ENCODE data around the gene TMC1.
"Not testable (repeated sequence)": the region's sequence is repeated elsewhere in the genome, so short reads cannot be mapped to it uniquely, and the experiment has no call there.

The TMC1 gene

DNA sequence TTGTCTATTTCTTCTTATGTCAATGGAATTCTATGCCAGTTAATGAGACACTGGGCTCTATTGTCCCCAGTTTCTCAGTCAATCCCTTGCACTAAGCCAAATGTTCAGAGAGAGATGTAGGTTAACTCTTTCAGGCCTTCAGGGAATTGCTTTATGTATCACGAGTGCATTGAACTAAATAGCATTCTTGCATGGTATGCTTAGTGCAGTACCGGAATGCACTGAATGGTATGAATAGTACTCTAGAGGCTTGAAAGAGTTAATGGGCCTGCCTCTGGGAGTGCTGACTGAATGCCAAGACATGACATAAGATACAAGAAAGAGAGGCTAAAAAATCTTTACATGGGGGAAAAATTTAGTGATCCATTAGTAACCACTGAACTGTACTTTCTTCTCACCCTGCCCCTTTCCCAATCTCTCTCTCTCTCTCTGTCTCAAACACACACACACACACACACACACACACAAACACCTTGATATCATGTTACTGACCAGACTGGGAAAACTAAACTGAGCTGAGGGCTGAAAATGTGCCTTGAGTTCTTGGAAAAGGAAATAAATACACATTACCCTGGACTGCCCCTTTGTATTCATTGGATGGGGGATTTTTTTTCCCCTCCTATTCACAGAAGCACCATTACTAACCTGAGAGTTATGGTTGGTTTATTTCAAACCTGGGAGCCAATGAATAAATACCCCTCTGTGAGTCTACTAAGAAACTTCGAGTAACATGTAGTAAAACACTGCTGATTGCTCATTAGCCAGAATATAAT is 35.4 kb upstream of the TMC1 start:
- Histone ChIP-seq H3K4me1 (ENCODE audit: control insufficient read depth, insufficient read depth, low read length, poor library complexity, severe bottlenecking) (no peaks in the 10 kb centered on the region), H3K27me3 (replicated peaks; ENCODE audit: control insufficient read depth, insufficient read depth, low read length, poor library complexity, severe bottlenecking) (no peaks in the 10 kb centered on the region), H3K4me3 (ENCODE audit: insufficient read depth, low read depth, low read length, poor library complexity, severe bottlenecking) (no peak overlapping the region), H3K9me3 (ENCODE audit: control insufficient read depth, low read length) (no peaks in the 10 kb centered on the region), H3K36me3 (ENCODE audit: control insufficient read depth, insufficient read depth, low read length) (no peaks in the 10 kb centered on the region), H3K27ac (ENCODE audit: insufficient read depth, low read length, poor library complexity, severe bottlenecking) (no peak overlapping the region)
- no peak for DNase-seq

- no peaks in the 10 kb centered on the region for H3K36me3 ChIP-seq (ENCODE audit: control insufficient read depth, insufficient read depth, low read length)
- no peak for DNase-seq
- H3K4me3 ChIP-seq (ENCODE audit: insufficient read depth, low read depth, low read length, poor library complexity, severe bottlenecking), result no peak overlapping the region
- no peaks in the 10 kb centered on the region for H3K4me1 ChIP-seq (ENCODE audit: control insufficient read depth, insufficient read depth, low read length, poor library complexity, severe bottlenecking)
- H3K9me3 ChIP-seq (ENCODE audit: control insufficient read depth, low read length), result no peaks in the 10 kb centered on the region
- no peak overlapping the region for H3K27ac ChIP-seq (ENCODE audit: insufficient read depth, low read length, poor library complexity, severe bottlenecking)
- no peaks in the 10 kb centered on the region for H3K27me3 ChIP-seq (replicated peaks; ENCODE audit: control insufficient read depth, insufficient read depth, low read length, poor library complexity, severe bottlenecking)
These were observed 34.8 kb upstream of the TMC1 start for GRCh38 chr9:72486594-72486955.

- not testable (repeated sequence) for H3K27ac ChIP-seq (ENCODE audit: insufficient read depth, low read length, poor library complexity, severe bottlenecking); DNase-seq; H3K4me3 ChIP-seq (ENCODE audit: insufficient read depth, low read depth, low read length, poor library complexity, severe bottlenecking); H3K4me1 ChIP-seq (ENCODE audit: control insufficient read depth, insufficient read depth, low read length, poor library complexity, severe bottlenecking); H3K9me3 ChIP-seq (ENCODE audit: control insufficient read depth, low read length); H3K36me3 ChIP-seq (ENCODE audit: control insufficient read depth, insufficient read depth, low read length); H3K27me3 ChIP-seq (replicated peaks; ENCODE audit: control insufficient read depth, insufficient read depth, low read length, poor library complexity, severe bottlenecking)
These were observed 33.7 kb upstream of the TMC1 start for GRCh38 chr9:72487665-72488064.

DNA sequence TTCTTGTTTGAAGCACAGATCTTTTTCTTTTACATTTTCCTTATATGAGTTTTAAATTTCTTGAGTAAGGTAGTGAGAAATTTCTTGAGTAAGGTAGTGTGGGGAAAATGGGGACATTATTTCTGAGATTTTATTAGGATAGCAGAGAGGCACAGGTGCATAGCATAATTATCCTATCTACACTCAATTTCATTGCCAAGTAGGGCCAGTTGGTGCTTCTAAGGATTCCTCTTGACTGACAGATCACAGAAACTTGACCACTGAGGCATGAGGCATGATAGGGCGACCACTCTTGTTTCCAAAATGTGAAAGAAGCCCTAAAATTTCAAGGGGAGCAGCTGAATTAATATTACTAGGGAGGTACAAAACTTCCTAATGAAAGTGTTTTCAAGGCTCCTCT is 31.4 kb upstream of the TMC1 start:
- H3K9me3 ChIP-seq (ENCODE audit: control insufficient read depth, low read length), result no peaks in the 10 kb centered on the region
- H3K4me3 ChIP-seq (ENCODE audit: insufficient read depth, low read depth, low read length, poor library complexity, severe bottlenecking), result no peak overlapping the region
- DNase-seq, result no peak
- H3K36me3 ChIP-seq (ENCODE audit: control insufficient read depth, insufficient read depth, low read length), result no peaks in the 10 kb centered on the region
- H3K27ac ChIP-seq (ENCODE audit: insufficient read depth, low read length, poor library complexity, severe bottlenecking), result no peak overlapping the region
- H3K4me1 ChIP-seq (ENCODE audit: control insufficient read depth, insufficient read depth, low read length, poor library complexity, severe bottlenecking), result no peaks in the 10 kb centered on the region
- H3K27me3 ChIP-seq (replicated peaks; ENCODE audit: control insufficient read depth, insufficient read depth, low read length, poor library complexity, severe bottlenecking), result no peaks in the 10 kb centered on the region

GRCh38 chr9:72491242-72491641 is 30.2 kb upstream of the TMC1 start:
- Histone ChIP-seq H3K4me3 (ENCODE audit: insufficient read depth, low read depth, low read length, poor library complexity, severe bottlenecking) (no peak overlapping the region), H3K27me3 (replicated peaks; ENCODE audit: control insufficient read depth, insufficient read depth, low read length, poor library complexity, severe bottlenecking) (no peaks in the 10 kb centered on the region), H3K4me1 (ENCODE audit: control insufficient read depth, insufficient read depth, low read length, poor library complexity, severe bottlenecking) (no peaks in the 10 kb centered on the region), H3K9me3 (ENCODE audit: control insufficient read depth, low read length) (no peaks in the 10 kb centered on the region), H3K27ac (ENCODE audit: insufficient read depth, low read length, poor library complexity, severe bottlenecking) (no peak overlapping the region), H3K36me3 (ENCODE audit: control insufficient read depth, insufficient read depth, low read length) (no peaks in the 10 kb centered on the region)
- DNase-seq, result no peak

DNA sequence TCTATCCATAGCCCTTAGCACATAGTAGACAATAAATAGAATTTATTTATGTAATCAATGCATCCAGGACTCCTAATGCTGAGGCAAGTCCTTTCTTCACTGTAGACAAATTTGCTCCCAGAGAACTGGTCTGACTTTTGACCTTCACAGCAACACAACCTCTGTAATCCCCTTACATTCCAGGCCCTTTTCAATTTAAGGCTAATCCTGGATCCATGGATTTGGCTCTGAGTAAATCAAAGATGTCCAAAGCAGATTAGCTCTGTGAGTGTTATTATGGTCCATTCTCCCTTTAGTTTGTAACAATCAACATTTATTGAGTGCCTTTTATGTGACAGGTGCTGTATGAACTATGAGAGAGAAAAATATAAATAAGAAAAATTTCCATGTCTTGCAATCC is 27.4 kb upstream of the TMC1 start:
- H3K27me3 ChIP-seq (replicated peaks; ENCODE audit: control insufficient read depth, insufficient read depth, low read length, poor library complexity, severe bottlenecking), result no peaks in the 10 kb centered on the region
- no peak overlapping the region for H3K4me3 ChIP-seq (ENCODE audit: insufficient read depth, low read depth, low read length, poor library complexity, severe bottlenecking)
- no peak for DNase-seq
- H3K4me1 ChIP-seq (ENCODE audit: control insufficient read depth, insufficient read depth, low read length, poor library complexity, severe bottlenecking), result no peaks in the 10 kb centered on the region
- H3K36me3 ChIP-seq (ENCODE audit: control insufficient read depth, insufficient read depth, low read length), result no peaks in the 10 kb centered on the region
- no peaks in the 10 kb centered on the region for H3K9me3 ChIP-seq (ENCODE audit: control insufficient read depth, low read length)
- H3K27ac ChIP-seq (ENCODE audit: insufficient read depth, low read length, poor library complexity, severe bottlenecking), result no peak overlapping the region

GRCh38 chr9:72497447-72498046 is 23.9 kb upstream of the TMC1 start:
- DNase-seq, result no peak
- Histone ChIP-seq H3K4me1 (ENCODE audit: control insufficient read depth, insufficient read depth, low read length, poor library complexity, severe bottlenecking) (no peaks in the 10 kb centered on the region), H3K9me3 (ENCODE audit: control insufficient read depth, low read length) (no peaks in the 10 kb centered on the region), H3K36me3 (ENCODE audit: control insufficient read depth, insufficient read depth, low read length) (no peaks in the 10 kb centered on the region), H3K27me3 (replicated peaks; ENCODE audit: control insufficient read depth, insufficient read depth, low read length, poor library complexity, severe bottlenecking) (no peaks in the 10 kb centered on the region), H3K4me3 (ENCODE audit: insufficient read depth, low read depth, low read length, poor library complexity, severe bottlenecking) (no peak overlapping the region), H3K27ac (ENCODE audit: insufficient read depth, low read length, poor library complexity, severe bottlenecking) (no peak overlapping the region)

GRCh38 chr9:72506615-72507014 is 14.8 kb upstream of the TMC1 start:
- DNase-seq, result no peak
- H3K4me1 ChIP-seq (ENCODE audit: control insufficient read depth, insufficient read depth, low read length, poor library complexity, severe bottlenecking), result no peaks in the 10 kb centered on the region
- H3K27me3 ChIP-seq (replicated peaks; ENCODE audit: control insufficient read depth, insufficient read depth, low read length, poor library complexity, severe bottlenecking), result no peaks in the 10 kb centered on the region
- no peak overlapping the region for H3K27ac ChIP-seq (ENCODE audit: insufficient read depth, low read length, poor library complexity, severe bottlenecking)
- no peak overlapping the region for H3K4me3 ChIP-seq (ENCODE audit: insufficient read depth, low read depth, low read length, poor library complexity, severe bottlenecking)
- no peaks in the 10 kb centered on the region for H3K36me3 ChIP-seq (ENCODE audit: control insufficient read depth, insufficient read depth, low read length)
- no peaks in the 10 kb centered on the region for H3K9me3 ChIP-seq (ENCODE audit: control insufficient read depth, low read length)

DNA sequence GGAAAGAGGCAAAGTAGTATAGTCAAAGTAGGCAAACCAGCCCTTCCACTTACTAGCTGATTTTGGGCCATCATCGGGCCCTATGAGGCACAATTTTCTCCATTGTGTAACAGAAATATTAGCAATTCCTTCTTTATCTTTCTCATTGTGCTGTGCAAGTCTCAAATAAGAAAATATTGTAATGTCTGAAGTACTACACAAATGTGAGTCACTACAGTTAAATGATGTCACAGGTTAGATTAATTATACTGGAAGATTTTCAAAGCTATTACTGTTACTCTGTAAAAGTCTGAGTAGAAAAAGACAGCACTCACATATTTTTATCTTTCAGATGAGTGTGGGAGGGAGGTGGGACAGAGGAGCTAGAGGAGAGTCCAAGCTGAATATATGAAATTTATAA is 12.4 kb upstream of the TMC1 start:
- Histone ChIP-seq H3K4me1 (ENCODE audit: control insufficient read depth, insufficient read depth, low read length, poor library complexity, severe bottlenecking) (no peaks in the 10 kb centered on the region), H3K4me3 (ENCODE audit: insufficient read depth, low read depth, low read length, poor library complexity, severe bottlenecking) (no peak overlapping the region), H3K27me3 (replicated peaks; ENCODE audit: control insufficient read depth, insufficient read depth, low read length, poor library complexity, severe bottlenecking) (no peaks in the 10 kb centered on the region), H3K9me3 (ENCODE audit: control insufficient read depth, low read length) (no peaks in the 10 kb centered on the region), H3K27ac (ENCODE audit: insufficient read depth, low read length, poor library complexity, severe bottlenecking) (no peak overlapping the region), H3K36me3 (ENCODE audit: control insufficient read depth, insufficient read depth, low read length) (no peaks in the 10 kb centered on the region)
- no peak for DNase-seq

DNA sequence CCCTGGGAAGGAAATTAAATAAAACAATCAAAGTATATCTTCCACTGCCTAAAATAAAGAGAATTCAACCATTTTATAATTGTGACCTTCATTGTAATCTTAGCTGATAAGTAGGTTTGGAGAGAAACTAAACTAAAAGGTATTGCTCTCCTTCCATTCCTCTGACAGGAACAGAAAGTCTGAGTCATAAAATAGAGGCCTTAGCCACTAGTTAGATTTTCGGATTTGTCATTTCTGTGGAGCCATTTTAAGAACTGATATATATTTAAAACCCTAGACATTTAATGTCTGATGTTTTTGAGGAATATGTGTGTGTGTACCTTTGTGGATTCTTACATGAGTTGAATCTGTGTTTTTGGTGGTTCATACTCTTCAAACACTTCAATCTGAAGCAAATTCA is 11.8 kb upstream of the TMC1 start:
- Histone ChIP-seq H3K27me3 (replicated peaks; ENCODE audit: control insufficient read depth, insufficient read depth, low read length, poor library complexity, severe bottlenecking) (no peaks in the 10 kb centered on the region), H3K4me1 (ENCODE audit: control insufficient read depth, insufficient read depth, low read length, poor library complexity, severe bottlenecking) (no peaks in the 10 kb centered on the region), H3K36me3 (ENCODE audit: control insufficient read depth, insufficient read depth, low read length) (no peaks in the 10 kb centered on the region), H3K9me3 (ENCODE audit: control insufficient read depth, low read length) (no peaks in the 10 kb centered on the region), H3K27ac (ENCODE audit: insufficient read depth, low read length, poor library complexity, severe bottlenecking) (no peak overlapping the region), H3K4me3 (ENCODE audit: insufficient read depth, low read depth, low read length, poor library complexity, severe bottlenecking) (no peak overlapping the region)
- no peak for DNase-seq

Data from effector memory CD4-positive, alpha-beta T cell (primary cell).